SK-N-MC (cell line): ENCODE measurements around the gene GLMN.

Experiments used
- EZH2 ChIP-seq: fragments of 200-600 bp; sonication (generic); IDR thresholded peaks from one replicate; pipeline ENCODE4 v1.6.1; 2017; ENCODE audit warnings: antibody characterized with exemption
- POLR2AphosphoS5 ChIP-seq: IDR thresholded peaks from 2 replicates; pipeline ENCODE4 v1.6.1; 2012; ENCODE audit warnings: mild to moderate bottlenecking, low read depth, low read length, borderline replicate concordance

- no peak for TF ChIP-seq POLR2AphosphoS5
- TF ChIP-seq EZH2 = no peak
Observed at GRCh38 chr1:92306020-92306419, 7.2 kb upstream of the GLMN start.
